AG20443 (cell line): Measurements from ENCODE around the gene ABAT.
A peak's percentile ranks its signal among the peaks of the same experiment; 100 is the strongest.

Source experiments
- DNase-seq: peaks from one replicate; pipeline ENCODE4 v3.0.0; 2012; ENCODE audit warnings: low spot score, mixed read lengths

ABAT gene

GRCh38 chr16:8674413-8675022 lies at the start of gene ABAT:
Gene ABAT, plus strand, starts transcription at chr16:8674617. Its CDS starts 61,123 bp downstream, at chr16:8735740.
- DNase-seq, result peak; percentile 99

- DNase-seq, result no peak
Measured at GRCh38 chr16:8625491-8626087, 48.8 kb upstream of the ABAT start.

- no peak for DNase-seq
Measured at GRCh38 chr16:8626946-8627345, 47.5 kb upstream of the ABAT start.

GRCh38 chr16:8627456-8627855 lies 47.0 kb upstream of the ABAT start:
- DNase-seq, result no peak

GRCh38 chr16:8628981-8629725 lies 45.3 kb upstream of the ABAT start:
- DNase-seq, result no peak

GRCh38 chr16:8630255-8630953 lies 44.0 kb upstream of the ABAT start:
- DNase-seq, result no peak

GRCh38 chr16:8631373-8631772 lies 43.0 kb upstream of the ABAT start:
- no peak for DNase-seq

- DNase-seq, result no peak
Measured at GRCh38 chr16:8631818-8632465, 42.5 kb upstream of the ABAT start.

GRCh38 chr16:8632675-8633182 lies 41.7 kb upstream of the ABAT start:
- DNase-seq, result no peak

GRCh38 chr16:8634991-8635736 lies 39.3 kb upstream of the ABAT start:
- no peak for DNase-seq

- DNase-seq, result no peak
Measured at GRCh38 chr16:8639694-8640093, 34.7 kb upstream of the ABAT start.

- DNase-seq, result no peak
Measured at GRCh38 chr16:8641671-8642070, 32.7 kb upstream of the ABAT start.

GRCh38 chr16:8642146-8642545 lies 32.3 kb upstream of the ABAT start:
- DNase-seq, result no peak

GRCh38 chr16:8644211-8645140 lies 29.9 kb upstream of the ABAT start:
- no peak for DNase-seq

GRCh38 chr16:8645141-8645521 lies 29.3 kb upstream of the ABAT start:
- no peak for DNase-seq

- DNase-seq, result no peak
Measured at GRCh38 chr16:8645831-8646230, 28.6 kb upstream of the ABAT start.

GRCh38 chr16:8646326-8647053 lies 27.9 kb upstream of the ABAT start:
- no peak for DNase-seq

GRCh38 chr16:8647721-8648318 lies 26.6 kb upstream of the ABAT start:
- DNase-seq, result no peak

GRCh38 chr16:8648877-8649276 lies 25.5 kb upstream of the ABAT start:
- no peak for DNase-seq
